ENCODE measurements around the gene UBR4. TPM values are rescaled to one million over a fixed set of nuclear protein-coding genes. Genes with fewer than 3 reads are reported as not detected.

UBR4 gene
- total and polyA plus RNA-seq, 7 experiments from 2014 or later, result 18.9 to 174 (median 151) TPM

GRCh38 chr1:19078536-19078935 lies 131.5 kb downstream of the UBR4 start:
- no peaks in the 10 kb centered on the region for H3K27me3 ChIP-seq (ENCODE audit: control insufficient read depth in 2 of 2, insufficient read depth in 2 of 2, low read length in 2 of 2)
- peaks cover 21 to 23% of the 10 kb centered on the region in 2 donors for H3K4me1 ChIP-seq (ENCODE audit: control insufficient read depth in 2 of 2, insufficient read depth in 2 of 2, low read length in 2 of 2)
- Mint-ChIP-seq H3K9me3 (no peaks in the 10 kb centered on the region), H3K36me3 (peaks cover 21 to 70% (median 46%) of the 10 kb centered on the region in 5 donors), H3K27ac (no peak overlapping the region), H3K4me1 (peaks cover 19 to 35% (median 31%) of the 10 kb centered on the region in 7 donors), H3K27me3 (no peaks in the 10 kb centered on the region), H3K4me3 (no peak overlapping the region)
- POLR2A ChIA-PET, result no interaction called here
- CTCF ChIA-PET, result no interaction called here
- H3K9me3 ChIP-seq (ENCODE audit: control insufficient read depth in 2 of 3, low read length in 3 of 3), result no peaks in the 10 kb centered on the region
- no peak for ATAC-seq
- H3K4me3 ChIP-seq (ENCODE audit: low read length), result no peak overlapping the region
- no peak for DNase-seq
- intact Hi-C loops (cut with micrococcal nuclease), result no loop called here
- H3K27ac ChIP-seq (ENCODE audit: low read depth, low read length), result no peak overlapping the region
- H3K36me3 ChIP-seq (ENCODE audit: control insufficient read depth in 2 of 3, insufficient read depth in 3 of 3, low read length in 3 of 3), result peaks cover 15 to 78% (median 17%) of the 10 kb centered on the region in 3 experiments

- ATAC-seq, result no peak
- Mint-ChIP-seq H3K4me3 (peak overlapping the region in 1 of 10 donors; percentile 33), H3K27me3 (no peaks in the 10 kb centered on the region), H3K4me1 (peaks cover 23 to 50% (median 41%) of the 10 kb centered on the region in 7 donors), H3K27ac (peak overlapping the region in 1 of 9 donors; percentile 93), H3K36me3 (peaks cover 17 to 64% (median 41%) of the 10 kb centered on the region in 5 donors), H3K9me3 (no peaks in the 10 kb centered on the region)
- Histone ChIP-seq H3K36me3 (ENCODE audit: control insufficient read depth in 2 of 3, insufficient read depth in 3 of 3, low read length in 3 of 3) (peaks cover 15 to 67% (median 17%) of the 10 kb centered on the region in 3 experiments), H3K4me1 (ENCODE audit: control insufficient read depth in 2 of 2, insufficient read depth in 2 of 2, low read length in 2 of 2) (peaks cover 32 to 38% of the 10 kb centered on the region in 2 donors), H3K27me3 (ENCODE audit: control insufficient read depth in 2 of 2, insufficient read depth in 2 of 2, low read length in 2 of 2) (no peaks in the 10 kb centered on the region), H3K4me3 (ENCODE audit: low read length) (no peak overlapping the region), H3K9me3 (ENCODE audit: control insufficient read depth in 2 of 3, low read length in 3 of 3) (no peaks in the 10 kb centered on the region), H3K27ac (ENCODE audit: low read depth, low read length) (no peak overlapping the region)
- POLR2A ChIA-PET, result interaction anchor here (0.6 kb wide), 1 partner anchor 9 kb away, joined by 3 read pairs; no protein-coding TSS in a partner anchor
- no peak for DNase-seq
- CTCF ChIA-PET, result interaction anchor here (0.9 to 1.0 kb wide), 2 partner anchors 120 to 171 kb away, joined by 3 read pairs; partner anchors contain the start of gene IFFO2
- intact Hi-C loops (cut with micrococcal nuclease), result no loop called here
Observed at GRCh38 chr1:19076841-19077616, 133.0 kb downstream of the UBR4 start.

- POLR2A ChIA-PET, result interaction anchor here (0.8 to 3.7 kb wide), 16 partner anchors 19 to 176 kb away, joined by 3 to 25 read pairs (median 6); partner anchors contain the start of genes ALDH4A1, EMC1 and IFFO2
- Mint-ChIP-seq H3K27ac (peak overlapping the region; percentile 32 to 93 (median 76)), H3K4me3 (peak overlapping the region; percentile 45 to 82 (median 72)), H3K9me3 (no peaks in the 10 kb centered on the region), H3K4me1 (peaks cover 30 to 69% (median 60%) of the 10 kb centered on the region in 7 donors), H3K36me3 (peaks cover 5 to 48% (median 31%) of the 10 kb centered on the region in 5 donors), H3K27me3 (no peaks in the 10 kb centered on the region)
- Histone ChIP-seq H3K27me3 (ENCODE audit: control insufficient read depth in 2 of 2, insufficient read depth in 2 of 2, low read length in 2 of 2) (no peaks in the 10 kb centered on the region), H3K36me3 (ENCODE audit: control insufficient read depth in 2 of 3, insufficient read depth in 3 of 3, low read length in 3 of 3) (peaks cover 5 to 48% (median 11%) of the 10 kb centered on the region in 3 experiments), H3K4me3 (ENCODE audit: low read length) (peak overlapping the region; percentile 41), H3K9me3 (ENCODE audit: control insufficient read depth in 2 of 3, low read length in 3 of 3) (no peaks in the 10 kb centered on the region), H3K27ac (ENCODE audit: low read depth, low read length) (peak overlapping the region; percentile 18), H3K4me1 (ENCODE audit: control insufficient read depth in 2 of 2, insufficient read depth in 2 of 2, low read length in 2 of 2) (peaks cover 32 to 52% of the 10 kb centered on the region in 2 donors)
- ATAC-seq (peak; percentile 19), DNase-seq (peak in 1 of 9 donors; percentile 10)
- intact Hi-C loops (cut with micrococcal nuclease), result loop anchor here (1.0 to 5.0 kb wide), 6 partner anchors 64 to 173 kb away; partner anchors contain the start of genes ALDH4A1 (in 1 of the 2) and IFFO2 (in 1 of the 2)
- CTCF ChIA-PET, result interaction anchor here (0.5 to 2.1 kb wide), 13 partner anchors 10 to 191 kb away, joined by 3 to 18 read pairs (median 4); partner anchors contain the start of genes ALDH4A1 and IFFO2
Observed at GRCh38 chr1:19074902-19075721, 135.0 kb downstream of the UBR4 start.

- H3K4me1 ChIP-seq (ENCODE audit: control insufficient read depth in 2 of 2, insufficient read depth in 2 of 2, low read length in 2 of 2), result peaks cover 32 to 52% of the 10 kb centered on the region in 2 donors
- peak overlapping the region; percentile 18 for H3K27ac ChIP-seq (ENCODE audit: low read depth, low read length)
- peaks cover 5 to 41% (median 11%) of the 10 kb centered on the region in 3 experiments for H3K36me3 ChIP-seq (ENCODE audit: control insufficient read depth in 2 of 3, insufficient read depth in 3 of 3, low read length in 3 of 3)
- ATAC-seq, result peak; percentile 97
- no peaks in the 10 kb centered on the region for H3K27me3 ChIP-seq (ENCODE audit: control insufficient read depth in 2 of 2, insufficient read depth in 2 of 2, low read length in 2 of 2)
- Mint-ChIP-seq H3K36me3 (peaks cover 5 to 42% (median 25%) of the 10 kb centered on the region in 5 donors), H3K4me3 (peak overlapping the region; percentile 45 to 82 (median 72)), H3K27ac (peak overlapping the region; percentile 32 to 93 (median 76)), H3K9me3 (no peaks in the 10 kb centered on the region), H3K27me3 (no peaks in the 10 kb centered on the region), H3K4me1 (peaks cover 30 to 75% (median 65%) of the 10 kb centered on the region in 7 donors)
- intact Hi-C loops (cut with micrococcal nuclease), result loop anchor here (1.0 to 5.0 kb wide), 6 partner anchors 63 to 172 kb away; partner anchors contain the start of genes ALDH4A1 (in 1 of the 2) and IFFO2 (in 1 of the 2)
- CTCF ChIA-PET, result interaction anchor here (0.5 to 2.1 kb wide), 13 partner anchors 11 to 190 kb away, joined by 3 to 18 read pairs (median 4); partner anchors contain the start of gene IFFO2
- DNase-seq, result peak in 8 of 9 donors; percentile 56 to 91 (median 87)
- H3K4me3 ChIP-seq (ENCODE audit: low read length), result peak overlapping the region; percentile 41
- POLR2A ChIA-PET, result interaction anchor here (0.8 to 3.7 kb wide), 17 partner anchors 18 to 176 kb away, joined by 3 to 25 read pairs (median 4); partner anchors contain the start of genes ALDH4A1, EMC1 and IFFO2
- H3K9me3 ChIP-seq (ENCODE audit: control insufficient read depth in 2 of 3, low read length in 3 of 3), result no peaks in the 10 kb centered on the region
Observed at GRCh38 chr1:19074361-19074901, 135.6 kb downstream of the UBR4 start.

GRCh38 chr1:19073311-19074186 lies 136.5 kb downstream of the UBR4 start:
- ChIA-PET CTCF (interaction anchor here (0.9 to 2.1 kb wide), 7 partner anchors 31 to 189 kb away, joined by 3 to 18 read pairs (median 5); partner anchors contain the start of gene IFFO2), POLR2A (interaction anchor here (0.6 to 3.7 kb wide), 14 partner anchors 15 to 171 kb away, joined by 3 to 25 read pairs (median 5); partner anchors contain the start of genes ALDH4A1 and IFFO2)
- peak overlapping the region; percentile 59 to 93 (median 78) for H3K27ac Mint-ChIP-seq
- H3K36me3 Mint-ChIP-seq, result peaks cover 5 to 37% (median 25%) of the 10 kb centered on the region in 5 donors
- DNase-seq (no peak), ATAC-seq (no peak)
- Histone ChIP-seq H3K27me3 (ENCODE audit: control insufficient read depth in 2 of 2, insufficient read depth in 2 of 2, low read length in 2 of 2) (no peaks in the 10 kb centered on the region), H3K27ac (ENCODE audit: low read depth, low read length) (peak overlapping the region; percentile 14), H3K4me1 (ENCODE audit: control insufficient read depth in 2 of 2, insufficient read depth in 2 of 2, low read length in 2 of 2) (peaks cover 32 to 54% of the 10 kb centered on the region in 2 donors), H3K9me3 (ENCODE audit: control insufficient read depth in 2 of 3, low read length in 3 of 3) (no peaks in the 10 kb centered on the region), H3K4me3 (ENCODE audit: low read length) (no peak overlapping the region), H3K36me3 (ENCODE audit: control insufficient read depth in 2 of 3, insufficient read depth in 3 of 3, low read length in 3 of 3) (peaks cover 5 to 32% (median 11%) of the 10 kb centered on the region in 3 experiments)
- no peaks in the 10 kb centered on the region for H3K27me3 Mint-ChIP-seq
- H3K4me3 Mint-ChIP-seq, result peak overlapping the region; percentile 33 to 82 (median 71)
- H3K9me3 Mint-ChIP-seq, result peaks cover 0 to 2% (median 0%) of the 10 kb centered on the region in 11 donors
- intact Hi-C loops (cut with micrococcal nuclease), result loop anchor here (1.0 to 5.0 kb wide), 7 partner anchors 62 to 171 kb away; partner anchors contain the start of genes ALDH4A1 (in 1 of the 2) and IFFO2 (in 1 of the 2)
- H3K4me1 Mint-ChIP-seq, result peaks cover 35 to 83% (median 74%) of the 10 kb centered on the region in 7 donors

Data from naive thymus-derived CD4-positive, alpha-beta T cell (primary cell).